ENCODE results near the gene LEFTY2. TPM values are rescaled to one million over a fixed set of nuclear protein-coding genes. Genes with fewer than 3 reads are reported as not detected.

LEFTY2 gene
- total and polyA plus RNA-seq, 12 donors = 0.23 to 1.4 (median 0.56) TPM

GRCh38 chr1:225909477-225909876, 31.5 kb downstream of the LEFTY2 start:
- Histone ChIP-seq H3K27me3 (no peaks in the 10 kb centered on the region), H3K4me1 (peaks cover 0 to 13% (median 4%) of the 10 kb centered on the region in 9 donors), H3K9me3 (no peaks in the 10 kb centered on the region), H3K27ac (no peak overlapping the region), H3K4me3 (no peak overlapping the region), H3K36me3 (peaks cover 0 to 22% (median 0%) of the 10 kb centered on the region in 9 donors)
- ATAC-seq (no peak), DNase-seq (no peak)
- WGBS, 2 donors = 100% methylated on average over 1 of the region's 1 CpG
- no peak for TF ChIP-seq CTCF (IDR thresholded peaks at IDR 0.05)
- intact Hi-C loops (cut with DNase I) = loop anchor here in 3 of 10 donors (2.0 to 10.0 kb wide), 3 partner anchors 132 to 435 kb away; partner anchors contain the start of gene SRP9 (in 2 of the 3)

- no peaks in the 10 kb centered on the region for H3K27me3 ChIP-seq
- H3K27ac ChIP-seq = no peak overlapping the region
- H3K9me3 ChIP-seq = no peaks in the 10 kb centered on the region
- ATAC-seq (no peak), DNase-seq (no peak)
- H3K4me3 ChIP-seq = no peak overlapping the region
- WGBS, 2 donors = 77 to 78% methylated on average over 2 of the region's 2 CpGs
- H3K4me1 ChIP-seq = peaks cover 0 to 13% (median 4%) of the 10 kb centered on the region in 9 donors
- H3K36me3 ChIP-seq = peaks cover 0 to 15% (median 0%) of the 10 kb centered on the region in 9 donors
- TF ChIP-seq CTCF (IDR thresholded peaks at IDR 0.05) = no peak
- intact Hi-C loops (cut with DNase I) = loop anchor here in 3 of 10 donors (2.0 to 10.0 kb wide), 3 partner anchors 131 to 434 kb away; partner anchors contain the start of gene SRP9 (in 2 of the 3)
These were observed 32.2 kb downstream of the LEFTY2 start for GRCh38 chr1:225908773-225909172.

GRCh38 chr1:225908013-225908640, 32.9 kb downstream of the LEFTY2 start:
- no peak overlapping the region for H3K27ac ChIP-seq
- H3K9me3 ChIP-seq = no peaks in the 10 kb centered on the region
- DNase-seq (no peak), ATAC-seq (no peak)
- intact Hi-C loops (cut with DNase I) = loop anchor here in 3 of 10 donors (2.0 to 10.0 kb wide), 3 partner anchors 131 to 433 kb away; partner anchors contain the start of gene SRP9 (in 2 of the 3)
- no peaks in the 10 kb centered on the region for H3K27me3 ChIP-seq
- 87 to 90% methylated on average over 5 of the region's 5 CpGs for WGBS, 2 donors
- no peak for TF ChIP-seq CTCF (IDR thresholded peaks at IDR 0.05)
- H3K4me1 ChIP-seq = peaks cover 0 to 13% (median 4%) of the 10 kb centered on the region in 9 donors
- H3K4me3 ChIP-seq = no peak overlapping the region
- peaks cover 0 to 8% (median 0%) of the 10 kb centered on the region in 9 donors for H3K36me3 ChIP-seq

GRCh38 chr1:225907341-225907740, 33.7 kb downstream of the LEFTY2 start:
- Histone ChIP-seq H3K36me3 (peaks cover 0 to under 1% (median 0%) of the 10 kb centered on the region in 9 donors), H3K27me3 (no peaks in the 10 kb centered on the region), H3K9me3 (no peaks in the 10 kb centered on the region), H3K4me3 (no peak overlapping the region), H3K27ac (no peak overlapping the region), H3K4me1 (peaks cover 0 to 13% (median 4%) of the 10 kb centered on the region in 9 donors)
- ATAC-seq (no peak), DNase-seq (no peak)
- intact Hi-C loops (cut with DNase I) = loop anchor here in 2 of 10 donors (5.0 to 10.0 kb wide), 2 partner anchors 130 to 133 kb away; partner anchors contain the start of gene SRP9 (in 2 of the 2)
- no peak for TF ChIP-seq CTCF (IDR thresholded peaks at IDR 0.05)
- WGBS, 2 donors = 95 to 98% methylated on average over 7 of the region's 7 CpGs

Data from heart right ventricle (tissue), 16 donors.